ENCODE results near the gene TSFM.

TSFM gene

GRCh38 chr12:57830393-57830792 lies 47.8 kb downstream of the TSFM start:
- no peaks in the 10 kb centered on the region for H4K20me1 ChIP-seq (ENCODE audit: insufficient read depth, low read length)
- H3K27ac ChIP-seq (ENCODE audit: low read depth, low read length, poor library complexity, severe bottlenecking) = no peak overlapping the region
- no peak overlapping the region for H3K9ac ChIP-seq (ENCODE audit: low read length)
- H3K4me2 ChIP-seq (ENCODE audit: low read length) = no peak overlapping the region
- no peak overlapping the region for H2AFZ ChIP-seq (ENCODE audit: low read length)
- H3K27me3 ChIP-seq (ENCODE audit: insufficient read depth, low read length) = no peaks in the 10 kb centered on the region
- H3F3A ChIP-seq (ENCODE audit: insufficient read depth, low read length) = no peaks in the 10 kb centered on the region
- no peaks in the 10 kb centered on the region for H3K79me2 ChIP-seq (ENCODE audit: insufficient read depth, low read length)
- H3K9me2 ChIP-seq (ENCODE audit: low read depth, low read length) = no peaks in the 10 kb centered on the region
- H3K4me3 ChIP-seq (ENCODE audit: low read depth, low read length, poor library complexity, severe bottlenecking) = no peak overlapping the region
- TF ChIP-seq EZH2 (IDR thresholded peaks at IDR 0.05; ENCODE audit: borderline replicate concordance, low read length) (no peak), CTCF (IDR thresholded peaks at IDR 0.05; ENCODE audit: low read length) (no peak)
- H3K4me1 ChIP-seq (ENCODE audit: insufficient read depth, low read length, severe bottlenecking) = peaks cover 1% of the 10 kb centered on the region
- no peaks in the 10 kb centered on the region for H3K9me3 ChIP-seq (ENCODE audit: low read length)
- peaks cover 21% of the 10 kb centered on the region; the same call in 1 of the 2 replicates for H3K36me3 ChIP-seq (ENCODE audit: insufficient read depth, low read length)

GRCh38 chr12:57832966-57833365 lies 50.4 kb downstream of the TSFM start:
- H3K36me3 ChIP-seq (ENCODE audit: insufficient read depth, low read length) = 0 out of 2 replicates have a peak, but pooled peaks cover 4% of the 10 kb centered on the region
- H3K9ac ChIP-seq (ENCODE audit: low read length) = no peak overlapping the region
- H3K9me3 ChIP-seq (ENCODE audit: low read length) = no peaks in the 10 kb centered on the region
- H4K20me1 ChIP-seq (ENCODE audit: insufficient read depth, low read length) = no peaks in the 10 kb centered on the region
- TF ChIP-seq CTCF (IDR thresholded peaks at IDR 0.05; ENCODE audit: low read length) = no peak
- H3K4me1 ChIP-seq (ENCODE audit: insufficient read depth, low read length, severe bottlenecking) = peaks cover 19% of the 10 kb centered on the region
- H3K4me2 ChIP-seq (ENCODE audit: low read length) = no peak overlapping the region
- H2AFZ ChIP-seq (ENCODE audit: low read length) = no peak overlapping the region
- no peaks in the 10 kb centered on the region for H3K9me2 ChIP-seq (ENCODE audit: low read depth, low read length)
- no peaks in the 10 kb centered on the region for H3K27me3 ChIP-seq (ENCODE audit: insufficient read depth, low read length)
- H3K79me2 ChIP-seq (ENCODE audit: insufficient read depth, low read length) = no peaks in the 10 kb centered on the region
- H3K27ac ChIP-seq (ENCODE audit: low read depth, low read length, poor library complexity, severe bottlenecking) = no peak overlapping the region
- H3K4me3 ChIP-seq (ENCODE audit: low read depth, low read length, poor library complexity, severe bottlenecking) = no peak overlapping the region
- no peaks in the 10 kb centered on the region for H3F3A ChIP-seq (ENCODE audit: insufficient read depth, low read length)

DNA sequence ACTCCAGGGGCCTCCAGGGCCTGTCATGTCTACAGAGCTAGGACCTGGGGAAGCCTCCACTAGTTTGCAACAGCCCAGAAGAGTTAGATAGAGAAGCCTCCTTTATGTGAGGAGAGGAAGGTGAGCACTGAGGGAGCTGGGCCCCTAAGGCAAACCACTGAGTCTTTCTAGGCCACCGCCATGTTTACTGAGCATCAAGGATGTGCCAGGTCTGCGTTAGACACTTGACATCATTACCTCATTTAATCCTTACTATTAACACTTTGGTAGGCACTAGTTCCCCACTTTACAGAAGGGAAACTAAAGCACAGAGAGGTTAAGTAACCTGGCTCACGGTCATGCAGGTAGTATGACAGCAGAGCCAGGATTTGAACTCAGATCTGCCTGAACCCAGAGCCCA lies 51.1 kb downstream of the TSFM start:
- Histone ChIP-seq H3K4me2 (ENCODE audit: low read length) (no peak overlapping the region), H4K20me1 (ENCODE audit: insufficient read depth, low read length) (no peaks in the 10 kb centered on the region), H3K4me3 (ENCODE audit: low read depth, low read length, poor library complexity, severe bottlenecking) (no peak overlapping the region), H3K36me3 (ENCODE audit: insufficient read depth, low read length) (0 out of 2 replicates have a peak, but pooled peaks cover 4% of the 10 kb centered on the region), H3K9ac (ENCODE audit: low read length) (no peak overlapping the region), H3F3A (ENCODE audit: insufficient read depth, low read length) (no peaks in the 10 kb centered on the region), H3K27me3 (ENCODE audit: insufficient read depth, low read length) (no peaks in the 10 kb centered on the region), H3K27ac (ENCODE audit: low read depth, low read length, poor library complexity, severe bottlenecking) (no peak overlapping the region), H3K4me1 (ENCODE audit: insufficient read depth, low read length, severe bottlenecking) (peaks cover 22% of the 10 kb centered on the region), H2AFZ (ENCODE audit: low read length) (no peak overlapping the region), H3K9me3 (ENCODE audit: low read length) (no peaks in the 10 kb centered on the region), H3K79me2 (ENCODE audit: insufficient read depth, low read length) (no peaks in the 10 kb centered on the region), H3K9me2 (ENCODE audit: low read depth, low read length) (no peaks in the 10 kb centered on the region)
- TF ChIP-seq CTCF (IDR thresholded peaks at IDR 0.05; ENCODE audit: low read length) (no peak), EZH2 (IDR thresholded peaks at IDR 0.05; ENCODE audit: borderline replicate concordance, low read length) (no peak)

Measured in OCI-LY1 (cell line).